ENCODE data around the gene ELN. TPM values are rescaled to one million over a fixed set of nuclear protein-coding genes. Genes with fewer than 3 reads are reported as not detected.
"Not testable (repeated sequence)": the region's sequence is repeated elsewhere in the genome, so short reads cannot be mapped to it uniquely, and the experiment has no call there.

ELN gene
- total RNA-seq, 2 donors from 2014 or later = 91.7 to 166 TPM

DNA sequence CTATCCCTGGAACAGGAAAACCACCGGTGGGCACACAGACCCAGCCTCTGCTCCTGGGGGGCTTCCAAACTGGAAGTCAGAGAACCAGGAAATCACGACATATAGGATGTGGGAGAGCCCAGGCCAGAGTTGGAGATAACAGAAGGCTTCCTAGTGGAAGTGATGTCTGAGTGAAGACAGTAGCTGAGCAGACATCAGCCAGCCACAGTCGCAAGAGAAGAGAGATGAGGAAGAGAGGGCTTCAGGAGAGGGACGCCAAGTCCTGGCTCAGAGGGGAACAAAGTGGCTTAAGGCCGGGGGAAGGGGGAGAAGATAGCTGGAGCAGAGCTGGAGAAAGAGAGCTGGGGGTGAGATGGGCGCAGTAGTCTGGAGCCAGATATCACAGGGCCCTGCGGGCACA, 30.9 kb upstream of the ELN start:
- DNase-seq (no peak), ATAC-seq (no peak)
- intact Hi-C loops (cut with DNase I) = loop anchor here in 1 of 2 donors (10.0 kb wide), 1 partner anchor 58 kb away; no protein-coding TSS in a partner anchor

DNA sequence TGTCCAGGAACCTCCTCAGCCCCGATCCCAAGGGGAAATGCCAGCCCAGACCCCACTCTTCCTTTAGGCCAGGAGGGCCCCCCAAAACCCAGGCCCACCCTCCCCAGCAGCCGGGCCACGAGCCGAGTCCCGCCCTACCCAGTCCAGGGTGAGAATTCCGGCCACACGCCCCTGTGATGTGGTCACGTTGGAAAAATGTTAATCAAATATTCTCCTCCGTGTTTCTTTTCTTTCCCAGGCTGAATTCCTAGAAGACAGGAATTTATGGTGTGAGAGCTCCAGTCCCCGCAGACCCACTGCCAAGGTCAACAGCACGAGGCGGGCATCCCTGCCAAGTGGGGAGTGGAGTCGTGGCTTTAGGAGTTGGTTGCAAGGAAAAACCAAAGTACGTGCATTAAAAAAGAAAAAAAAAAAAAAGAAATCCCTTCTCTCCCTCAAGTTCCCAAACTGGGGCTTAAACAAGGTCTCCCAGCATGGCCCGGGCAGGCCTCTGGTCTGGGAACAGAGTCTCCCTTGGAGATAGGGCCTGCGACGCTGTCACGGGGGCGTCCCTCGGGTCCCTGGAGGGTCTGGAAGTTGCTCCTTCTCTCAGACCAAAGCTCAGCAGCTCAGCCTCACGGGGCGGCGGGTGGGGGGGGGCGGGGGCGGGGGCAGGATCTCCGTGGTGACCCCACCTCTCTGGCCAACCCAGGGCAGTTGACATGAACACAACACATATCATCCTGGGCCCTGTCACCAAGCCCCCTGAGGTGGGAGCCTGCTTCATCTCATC, 28.1 kb upstream of the ELN start:
- DNase-seq (peak; percentile 80), ATAC-seq (peak; percentile 62 to 82)
- intact Hi-C loops (cut with DNase I) = loop anchor here in 1 of 2 donors (10.0 kb wide), 1 partner anchor 55 kb away; no protein-coding TSS in a partner anchor

DNA sequence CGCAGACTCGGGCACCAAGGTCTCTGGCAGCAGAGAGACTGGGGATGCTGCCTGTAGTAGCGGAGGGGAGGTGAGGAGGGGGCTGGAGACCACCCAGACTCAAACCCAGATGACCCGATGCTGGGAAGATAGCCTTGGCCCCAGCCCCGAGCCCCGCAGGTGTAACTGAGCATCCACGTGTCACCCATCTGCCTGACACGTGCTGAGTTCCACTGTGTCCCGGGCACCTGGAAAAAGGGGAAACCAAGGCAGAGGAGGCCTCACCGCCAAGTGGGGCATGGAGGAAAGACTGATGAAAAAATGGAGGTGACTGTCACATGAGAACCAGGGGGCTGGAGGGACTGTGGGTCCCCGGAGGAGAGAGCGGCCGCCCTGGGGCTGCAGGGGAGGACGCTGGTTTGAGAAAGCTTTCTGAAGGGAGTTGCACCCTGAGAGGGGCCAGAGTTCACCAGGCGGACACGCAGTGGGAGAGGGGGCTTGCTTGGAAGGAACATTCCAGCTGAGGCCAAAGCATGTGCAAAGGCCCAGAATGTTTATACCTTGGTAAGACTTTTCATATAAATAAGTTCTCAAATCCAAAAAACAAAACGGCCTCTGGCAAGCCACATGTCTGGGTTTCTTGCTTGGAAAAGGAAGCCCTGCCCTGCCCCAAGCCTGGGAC, 27.4 kb upstream of the ELN start:
- DNase-seq (no peak), ATAC-seq (no peak)
- intact Hi-C loops (cut with DNase I) = no loop called here

DNA sequence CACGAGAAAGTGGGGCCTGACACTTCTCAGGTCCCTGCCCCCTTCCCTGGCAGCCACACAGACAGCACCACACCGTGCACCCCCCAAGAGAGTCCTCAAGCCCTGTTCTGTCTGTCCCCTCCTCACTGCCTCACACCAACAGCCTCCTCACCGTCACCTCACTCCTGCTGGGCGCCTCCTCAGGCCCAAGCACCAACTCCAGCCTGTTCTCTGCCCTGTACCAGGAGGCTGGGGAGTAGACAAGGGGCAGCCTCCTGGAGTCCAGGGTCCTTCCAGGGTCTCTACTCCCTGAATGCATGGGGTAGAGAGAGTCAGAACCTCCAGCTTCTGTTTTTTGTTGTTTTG, 26.9 kb upstream of the ELN start:
- DNase-seq (no peak), ATAC-seq (no peak)
- intact Hi-C loops (cut with DNase I) = no loop called here

DNA sequence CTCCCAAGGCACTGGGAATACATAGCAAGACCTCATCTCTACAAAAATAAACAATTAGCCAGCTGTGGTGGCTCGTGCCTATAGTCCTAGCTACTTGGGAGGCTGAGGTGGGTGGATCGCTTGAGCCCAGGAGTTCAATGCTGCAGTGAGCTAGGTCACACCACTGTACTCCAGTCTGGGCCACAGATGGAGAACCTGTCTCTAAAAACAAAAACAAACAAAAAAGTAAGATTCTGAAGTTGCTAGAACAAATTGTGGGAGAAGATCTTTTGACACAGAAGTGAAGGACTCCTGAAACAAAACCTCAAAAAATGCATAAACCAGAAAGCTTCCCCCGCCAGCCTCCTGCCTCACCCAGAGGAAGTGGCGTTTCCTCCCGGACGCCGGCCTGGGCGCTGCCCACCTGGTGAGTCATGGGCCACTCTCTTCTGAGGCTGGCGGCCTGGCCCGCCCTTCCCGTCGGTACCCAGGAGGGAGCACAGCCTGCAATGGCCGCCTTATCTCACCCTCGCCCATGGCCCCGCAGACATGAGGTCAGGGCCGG, 25.4 kb upstream of the ELN start:
- DNase-seq (peak; percentile 84), ATAC-seq (peak; percentile 59 to 80)
- intact Hi-C loops (cut with DNase I) = no loop called here

DNA sequence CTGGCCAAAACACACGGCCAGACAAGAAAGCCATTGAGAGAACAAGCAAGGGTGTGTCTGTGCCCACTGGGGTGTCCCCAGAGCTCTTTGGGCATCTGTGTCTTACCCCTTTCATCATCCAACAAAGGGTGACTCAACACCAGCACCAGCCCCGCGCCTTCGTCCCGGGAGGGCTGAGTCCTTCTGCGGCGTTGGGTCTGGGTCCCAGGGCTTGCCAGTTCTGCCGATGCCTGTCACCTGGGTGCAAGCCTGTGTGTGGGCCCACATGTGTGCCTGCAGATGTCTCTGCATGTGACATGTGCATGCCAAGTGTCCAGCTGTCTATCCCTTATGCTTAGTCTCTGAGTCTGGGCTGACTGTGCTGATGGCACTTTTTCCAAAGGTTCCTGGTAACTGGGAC, 24.4 kb upstream of the ELN start:
- intact Hi-C loops (cut with DNase I) = no loop called here
- DNase-seq (no peak), ATAC-seq (no peak)

DNA sequence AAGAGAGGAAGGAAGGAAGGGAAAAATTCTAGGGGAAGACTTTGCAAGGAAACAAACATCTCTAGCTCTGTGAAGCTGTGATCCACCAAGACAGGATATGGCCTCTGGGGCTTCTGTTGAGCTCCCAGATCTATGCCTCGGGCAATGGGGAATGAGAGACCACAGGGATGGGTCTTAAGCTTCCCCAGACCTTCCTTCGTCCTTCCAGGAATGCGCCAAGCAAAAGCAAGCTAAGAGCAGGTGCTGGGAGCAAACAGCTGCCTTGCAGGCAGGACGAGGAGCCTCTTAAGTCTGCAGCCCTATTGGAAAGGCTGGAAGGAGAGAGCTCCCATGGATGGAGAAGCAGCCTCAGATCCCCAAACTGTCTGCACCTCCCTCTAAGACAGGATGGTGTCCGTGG, 21.9 kb upstream of the ELN start:
- intact Hi-C loops (cut with DNase I) = no loop called here
- ATAC-seq = no peak

DNA sequence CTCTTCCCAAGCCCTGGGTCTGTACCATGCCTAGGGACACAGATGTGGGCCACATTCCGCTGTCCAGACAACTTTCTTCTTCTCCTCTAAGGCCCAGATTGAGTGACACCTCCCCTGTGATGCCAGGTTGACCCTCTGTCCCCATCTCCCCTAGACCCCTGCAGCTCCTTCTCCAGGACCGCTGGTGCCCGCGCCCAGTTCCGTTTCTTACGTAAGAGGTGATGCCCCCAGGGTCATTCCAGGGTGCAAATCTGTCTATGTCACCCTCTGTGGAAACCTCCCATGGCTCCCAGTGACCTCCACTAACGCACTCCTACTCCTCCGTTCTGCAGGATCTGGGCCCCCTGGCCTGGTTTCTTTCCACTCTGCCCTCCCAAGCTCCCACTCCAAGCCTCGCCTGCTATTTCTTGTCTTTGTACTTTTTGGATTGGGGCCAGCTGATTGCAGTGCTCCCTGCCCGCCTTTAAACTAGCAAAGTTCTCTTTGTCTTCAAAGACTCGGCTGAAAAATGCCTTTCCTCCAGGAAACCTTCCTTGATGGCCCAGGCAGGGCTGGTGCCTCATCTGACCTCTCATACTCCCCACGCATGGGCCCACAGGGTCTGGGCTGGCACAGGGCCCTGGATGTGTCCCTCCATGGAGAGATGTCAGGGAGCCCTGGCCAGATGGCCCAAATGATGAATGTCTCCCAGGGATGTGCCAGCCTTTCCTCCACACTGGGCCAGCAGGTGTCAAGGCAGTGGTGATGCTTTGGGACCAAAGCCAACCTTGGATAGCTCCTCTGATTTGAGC, 21.3 kb upstream of the ELN start:
- DNase-seq (no peak), ATAC-seq (peak in 1 of 2 donors; percentile 18)
- intact Hi-C loops (cut with DNase I) = no loop called here

More for the DNA sequence above, 21.9 kb upstream of the ELN start:
- no peak for DNase-seq

DNA sequence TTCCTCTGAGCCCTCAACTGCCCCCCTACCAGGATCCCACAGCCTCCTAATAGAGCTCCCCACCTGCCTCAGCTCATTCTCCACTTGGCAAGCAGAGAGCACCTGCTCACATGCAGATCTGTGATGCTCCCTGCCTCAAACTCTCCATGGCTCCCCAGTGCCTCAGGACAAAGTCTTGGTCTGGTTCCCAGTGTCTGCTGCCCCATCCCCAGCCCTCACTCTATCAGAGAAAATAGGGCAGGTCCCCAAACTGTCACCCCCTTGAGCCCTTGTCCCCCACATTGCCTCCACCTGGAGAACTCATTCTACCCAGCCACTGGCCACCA, 20.8 kb upstream of the ELN start:
- intact Hi-C loops (cut with DNase I) = no loop called here
- ATAC-seq (no peak), DNase-seq (no peak)

DNA sequence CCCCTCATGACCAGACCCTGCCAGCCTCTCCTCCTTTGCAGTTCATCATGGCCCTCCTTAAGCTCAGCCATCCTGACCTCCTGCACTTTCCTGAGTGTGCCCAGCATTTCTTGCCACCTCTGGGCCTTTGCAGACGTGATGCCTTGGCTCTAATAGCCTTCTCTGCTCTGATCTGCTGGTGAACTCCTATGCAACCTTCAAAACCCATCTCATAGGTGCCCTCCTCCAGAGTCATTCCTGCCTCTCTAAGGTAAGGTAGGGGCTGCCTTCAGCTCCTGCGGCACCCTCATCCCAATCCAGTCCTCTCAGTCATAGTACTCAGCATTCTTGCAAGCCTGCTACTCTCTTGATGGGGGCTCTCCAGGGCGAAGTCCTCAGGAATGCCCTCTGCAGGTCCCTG, 19.3 kb upstream of the ELN start:
- DNase-seq = no peak

DNA sequence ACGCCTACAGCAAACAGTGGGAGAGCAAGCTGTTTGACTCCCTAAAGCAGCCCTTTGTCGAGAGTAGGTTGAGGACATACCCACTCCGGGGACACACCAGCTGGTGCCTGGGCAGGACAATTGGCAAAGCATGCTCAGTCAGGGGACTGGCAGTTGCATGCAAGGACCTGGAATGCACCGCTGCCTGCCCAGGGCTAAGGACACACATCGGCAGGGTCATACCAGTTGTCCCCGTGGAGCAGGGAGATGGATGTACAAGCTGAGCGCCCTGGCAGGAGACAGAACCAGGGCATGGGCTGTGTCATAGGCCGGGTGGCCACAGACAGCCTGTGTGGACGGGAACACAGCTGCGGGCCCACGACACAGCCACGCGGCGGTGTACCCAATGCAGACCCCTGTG, 18.3 kb upstream of the ELN start:
- ATAC-seq (peak in 1 of 2 donors; percentile 4), DNase-seq (no peak)
- intact Hi-C loops (cut with DNase I) = no loop called here

More for the DNA sequence above, 19.3 kb upstream of the ELN start:
- no peak for ATAC-seq
- intact Hi-C loops (cut with DNase I) = no loop called here

DNA sequence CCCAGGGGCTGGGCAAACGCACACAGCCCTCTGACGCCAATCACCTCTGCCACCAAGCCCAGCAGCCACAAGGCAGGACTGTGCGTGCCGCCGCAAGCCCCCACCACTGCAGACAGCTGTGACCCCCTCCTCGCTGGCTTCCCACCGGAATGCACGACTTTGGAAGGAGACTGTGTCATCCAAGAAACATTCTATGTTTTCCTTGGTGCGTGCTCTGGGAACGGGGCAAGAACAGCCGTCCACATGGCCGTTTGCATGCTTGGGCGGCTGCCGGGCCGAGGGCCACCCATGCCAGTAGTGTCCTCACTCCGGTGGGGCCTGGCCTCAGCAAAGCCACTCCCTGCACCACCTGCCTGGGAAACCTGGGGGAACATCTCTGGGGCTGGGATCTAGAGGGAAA, 17.6 kb upstream of the ELN start:
- peak in 1 of 2 donors; percentile 25 for ATAC-seq
- DNase-seq = no peak
- intact Hi-C loops (cut with DNase I) = no loop called here

DNA sequence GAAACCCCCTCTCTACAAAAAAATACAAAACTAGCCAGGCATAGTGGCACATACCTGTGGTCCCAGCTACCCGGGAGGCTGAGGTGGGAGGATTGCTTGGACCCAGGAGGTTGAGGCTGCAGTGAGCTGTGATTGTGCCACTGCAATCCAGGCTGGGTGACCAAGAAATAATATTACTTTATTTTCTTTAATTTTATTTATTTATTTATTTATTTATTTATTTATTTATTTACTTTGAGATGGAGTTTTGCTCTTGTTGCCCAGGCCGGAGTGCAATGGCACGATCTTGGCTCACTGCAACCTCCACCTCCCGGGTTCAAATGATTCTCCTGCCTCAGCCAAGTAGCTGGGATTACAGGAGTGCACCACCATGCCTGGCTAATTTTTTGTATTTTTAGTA, 16.6 kb upstream of the ELN start:
- DNase-seq; ATAC-seq; intact Hi-C loops (cut with DNase I): not testable (repeated sequence)

DNA sequence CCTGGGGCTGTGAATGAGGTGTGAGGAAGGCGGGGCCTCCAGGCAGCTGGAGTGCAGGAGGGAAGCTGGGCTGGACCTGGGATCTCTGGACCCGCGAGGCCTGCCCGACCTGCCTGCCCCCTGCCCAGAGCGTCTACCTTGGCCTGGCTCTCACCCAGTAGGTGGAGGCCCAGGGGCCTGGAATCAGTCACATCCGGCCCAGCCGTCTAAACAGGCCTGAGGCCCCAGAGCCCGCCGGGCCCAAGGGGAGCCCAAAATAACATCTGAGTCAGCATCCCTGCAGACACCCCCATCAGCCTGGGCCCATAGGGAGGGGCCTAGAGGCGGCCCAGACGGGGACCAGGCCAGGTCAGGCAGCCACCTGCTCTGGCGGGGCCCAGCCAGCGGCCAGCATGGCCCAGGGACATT, 15.1 kb upstream of the ELN start:
- intact Hi-C loops (cut with DNase I) = no loop called here
- peak; percentile 52 to 56 for ATAC-seq
- no peak for DNase-seq

DNA sequence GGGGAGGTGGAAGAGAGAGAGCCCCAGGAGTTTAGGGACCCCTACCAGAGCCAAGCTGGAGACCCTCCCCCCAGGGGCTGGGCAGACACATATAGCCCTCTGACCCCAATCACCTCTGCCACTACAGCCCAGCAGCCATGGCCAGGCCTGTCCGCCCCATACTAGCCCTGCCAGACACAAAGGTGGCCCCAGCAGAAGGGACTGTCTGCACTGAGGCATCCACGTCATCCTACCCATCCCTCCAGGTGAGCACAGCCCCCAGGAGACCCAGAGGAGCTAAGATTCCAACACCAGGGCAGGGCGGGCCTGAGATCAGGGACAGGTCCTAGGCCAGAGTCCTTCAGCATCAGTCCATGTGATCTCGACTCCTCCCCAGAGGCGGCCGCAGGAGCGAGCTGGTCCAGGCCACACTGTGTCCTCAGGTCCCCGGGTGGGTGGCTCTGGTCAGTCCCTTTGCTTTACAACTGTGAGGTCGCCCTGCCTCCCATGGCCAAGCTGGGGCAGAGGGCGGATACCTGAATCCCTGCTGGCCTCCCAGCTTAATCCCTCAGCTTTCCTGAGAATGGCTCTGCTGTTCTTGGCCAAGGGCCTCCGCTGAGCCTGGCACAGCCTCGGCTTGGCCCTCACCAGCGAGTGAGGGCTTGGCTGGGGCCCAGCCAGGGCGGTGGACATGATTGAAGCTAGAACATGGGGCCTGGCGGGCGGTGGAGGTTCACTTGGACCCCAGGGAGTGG, 14.3 kb upstream of the ELN start:
- intact Hi-C loops (cut with DNase I) = no loop called here
- DNase-seq (peak; percentile 73), ATAC-seq (peak; percentile 68 to 83)

DNA sequence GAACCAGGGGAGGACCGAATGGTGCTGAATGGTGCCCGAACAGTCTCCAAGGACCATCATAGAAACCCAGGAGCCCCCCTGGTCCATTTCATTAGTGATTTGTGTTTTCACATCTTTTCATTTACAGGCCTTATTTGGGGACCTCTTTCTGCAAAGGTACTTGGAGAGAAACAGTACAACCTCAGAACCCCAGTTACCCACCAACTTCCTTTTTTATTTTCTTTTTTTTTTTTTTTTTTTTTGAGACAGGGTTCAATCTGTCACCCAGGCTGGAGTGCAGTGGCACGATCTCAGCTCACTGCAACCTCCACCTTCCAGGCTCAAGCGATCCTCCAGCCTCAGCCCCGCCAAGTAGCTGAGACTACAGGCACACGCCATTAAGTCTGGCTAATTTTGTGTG, 13.0 kb upstream of the ELN start:
- intact Hi-C loops (cut with DNase I) = no loop called here
- ATAC-seq = no peak
- no peak for DNase-seq

DNA sequence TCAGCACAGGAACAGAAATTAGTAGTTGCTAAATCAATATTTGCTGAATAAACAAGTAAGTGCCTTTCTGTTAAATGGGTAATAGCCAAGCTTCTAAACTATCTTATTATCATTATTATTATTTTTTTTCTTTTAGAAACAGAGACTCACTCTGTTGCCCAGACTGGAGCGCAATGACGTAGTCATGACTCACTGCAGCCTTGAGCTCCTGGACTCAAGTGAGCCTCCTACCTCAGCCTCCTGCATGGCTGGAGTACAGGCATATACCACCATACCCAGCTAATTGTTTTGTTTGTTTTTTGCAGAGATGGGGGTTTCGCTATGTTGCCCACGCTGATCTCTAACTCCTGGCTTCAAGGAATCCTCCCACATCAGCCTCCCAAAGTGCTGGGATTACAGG, 12.3 kb upstream of the ELN start:
- DNase-seq = no peak

DNA sequence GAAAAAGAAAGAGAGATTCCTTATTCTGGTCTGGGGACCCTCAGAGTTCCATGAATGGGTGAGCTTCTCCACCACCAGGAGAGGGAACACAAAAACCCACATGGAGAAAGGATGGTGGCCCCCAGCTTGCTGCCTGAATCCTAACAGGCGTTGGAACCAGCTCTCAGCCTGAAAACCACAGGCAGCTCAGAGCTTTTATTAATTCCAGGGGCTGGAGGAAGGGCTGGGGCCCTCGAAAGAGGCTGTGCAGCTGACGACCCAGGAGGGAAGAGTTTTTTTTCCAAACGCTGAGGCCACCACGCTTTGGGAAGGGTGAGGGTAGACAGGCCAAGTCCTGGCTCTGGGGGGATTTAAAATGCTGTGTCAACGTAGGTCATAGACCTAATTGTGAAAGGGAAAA, 10.8 kb upstream of the ELN start:
- intact Hi-C loops (cut with DNase I) = no loop called here
- ATAC-seq (no peak), DNase-seq (no peak)

More for the DNA sequence above, 12.3 kb upstream of the ELN start:
- intact Hi-C loops (cut with DNase I) = no loop called here
- no peak for ATAC-seq

DNA sequence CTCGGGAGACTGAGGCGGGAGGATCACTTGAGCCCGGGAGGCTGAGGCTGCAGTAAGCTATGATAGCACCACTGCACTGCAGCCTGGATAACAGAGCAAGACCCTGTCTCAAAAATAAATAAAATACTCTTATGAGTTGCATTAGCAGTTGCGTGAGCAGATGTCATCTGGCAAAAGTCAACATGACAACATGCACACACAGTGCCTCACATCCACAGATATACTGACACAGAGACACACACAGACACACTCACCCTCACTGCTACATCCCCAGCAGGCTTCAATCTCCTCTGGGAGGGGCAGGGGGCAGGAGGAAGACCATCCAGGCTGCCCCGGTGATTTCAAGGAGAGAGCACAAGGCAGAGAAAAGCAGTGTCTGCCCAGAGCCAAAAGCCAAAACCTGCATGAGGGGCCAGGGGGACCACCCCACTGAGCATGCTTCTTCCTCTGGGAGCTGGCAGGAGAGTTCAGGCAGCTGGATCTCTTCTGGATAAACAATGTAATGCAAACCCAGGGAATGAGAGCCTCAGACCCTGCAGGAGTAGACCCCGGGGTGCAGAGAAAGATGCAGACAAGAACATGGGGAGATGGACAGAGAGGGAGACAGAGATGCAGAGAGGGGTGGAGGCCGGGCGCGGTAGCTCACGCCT, 9.6 kb upstream of the ELN start:
- intact Hi-C loops (cut with DNase I) = no loop called here
- DNase-seq (no peak), ATAC-seq (no peak)

All from left cardiac atrium (tissue), 4 donors.